Right atrium auricular region (tissue), 2 donors: ENCODE results near the gene MED12L. TPM values are rescaled to one million over a fixed set of nuclear protein-coding genes. Genes with fewer than 3 reads are reported as not detected.

Experiments
- DNase-seq: peaks from one replicate; pipeline ENCODE4 v3.0.0-alpha.2; 2019; ENCODE audit warnings: low spot score
- H3K27ac ChIP-seq, 2 donors: fragments of 200-600 bp; sonication (generic); 1 replicate in 1 of 2; 2 replicates in 1 of 2; pipeline ENCODE4 v1.5.1; 2016 to 2019
- H3K27me3 ChIP-seq, 2 donors: fragments of 200-600 bp; sonication (generic); one replicate each; pipeline versions ENCODE4 v1.5.1 to v1.6.0; 2017 to 2019
- H3K36me3 ChIP-seq: fragments of 200-600 bp; sonication (generic); one replicate; pipeline ENCODE4 v1.5.1; 2016
- H3K4me1 ChIP-seq, 2 donors: fragments of 200-600 bp; sonication (generic); one replicate each; pipeline versions ENCODE4 v1.5.1 to v1.6.0; 2017 to 2019
- H3K4me3 ChIP-seq, 2 donors: fragments of 200-600 bp; sonication (generic); 1 replicate in 1 of 2; 2 replicates in 1 of 2; pipeline ENCODE4 v1.5.1; 2017 to 2019; ENCODE audit warnings: mild to moderate bottlenecking in 1 of 2, moderate library complexity in 1 of 2
- H3K9me3 ChIP-seq, 2 donors: fragments of 200-600 bp; sonication (generic); one replicate each; pipeline ENCODE4 v1.5.1; 2019
- total RNA-seq, 2 donors: library from RNA; depleted of rRNA; stranded (reverse); fragments of >200 nt; gene quantifications; one replicate each; pipeline ENCODE4 v1.1.0, GENCODE V29; 2016
- TF ChIP-seq, protein P1 (sequence below), 2 donors: fragments of 200-600 bp; sonication (generic); IDR thresholded peaks; one replicate each; pipeline ENCODE4 v1.5.1; 2019; ENCODE audit warnings: antibody characterized with exemption in 2 of 2

Gene MED12L
- total RNA-seq, 2 donors from 2014 or later = 0.07 to 0.35 TPM

DNA sequence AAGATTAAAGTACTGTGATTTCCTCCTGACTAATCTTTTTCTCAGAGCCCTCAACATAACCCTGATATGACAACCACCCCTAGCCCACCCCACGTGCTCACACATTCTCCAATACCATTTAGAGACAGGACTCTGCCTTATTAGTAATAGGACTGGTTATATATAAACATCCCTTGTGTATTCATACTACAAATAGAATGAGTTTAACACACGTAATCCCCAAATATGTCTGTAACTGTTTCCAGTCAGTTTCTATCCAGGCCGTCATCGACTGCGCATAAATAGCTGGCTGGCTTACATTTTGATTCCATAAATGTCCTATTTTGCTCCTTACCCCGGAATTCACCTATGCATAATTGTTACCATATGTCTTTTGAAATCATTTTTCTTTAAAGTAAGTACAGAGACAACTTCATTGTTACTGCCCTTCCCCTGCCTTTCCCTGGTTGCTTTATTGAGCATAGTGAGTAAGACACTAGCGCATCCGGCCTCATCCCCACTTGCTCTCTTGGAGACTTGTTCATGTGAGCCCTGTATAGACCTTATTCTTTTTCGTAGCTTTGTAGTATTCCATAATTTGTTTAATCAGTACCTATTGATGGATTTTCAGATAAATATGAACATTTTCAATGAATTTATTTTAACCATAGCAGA is 196.3 kb downstream of the MED12L start:
- H3K4me3 ChIP-seq = no peak overlapping the region
- DNase-seq = no peak
- H3K27me3 ChIP-seq = no peaks in the 10 kb centered on the region
- peaks cover 0 to 5% of the 10 kb centered on the region in 2 donors for H3K4me1 ChIP-seq
- TF ChIP-seq, protein P1, sequence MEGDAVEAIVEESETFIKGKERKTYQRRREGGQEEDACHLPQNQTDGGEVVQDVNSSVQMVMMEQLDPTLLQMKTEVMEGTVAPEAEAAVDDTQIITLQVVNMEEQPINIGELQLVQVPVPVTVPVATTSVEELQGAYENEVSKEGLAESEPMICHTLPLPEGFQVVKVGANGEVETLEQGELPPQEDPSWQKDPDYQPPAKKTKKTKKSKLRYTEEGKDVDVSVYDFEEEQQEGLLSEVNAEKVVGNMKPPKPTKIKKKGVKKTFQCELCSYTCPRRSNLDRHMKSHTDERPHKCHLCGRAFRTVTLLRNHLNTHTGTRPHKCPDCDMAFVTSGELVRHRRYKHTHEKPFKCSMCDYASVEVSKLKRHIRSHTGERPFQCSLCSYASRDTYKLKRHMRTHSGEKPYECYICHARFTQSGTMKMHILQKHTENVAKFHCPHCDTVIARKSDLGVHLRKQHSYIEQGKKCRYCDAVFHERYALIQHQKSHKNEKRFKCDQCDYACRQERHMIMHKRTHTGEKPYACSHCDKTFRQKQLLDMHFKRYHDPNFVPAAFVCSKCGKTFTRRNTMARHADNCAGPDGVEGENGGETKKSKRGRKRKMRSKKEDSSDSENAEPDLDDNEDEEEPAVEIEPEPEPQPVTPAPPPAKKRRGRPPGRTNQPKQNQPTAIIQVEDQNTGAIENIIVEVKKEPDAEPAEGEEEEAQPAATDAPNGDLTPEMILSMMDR (IDR thresholded peaks at IDR 0.05) = no peak
- no peaks in the 10 kb centered on the region for H3K36me3 ChIP-seq
- no peaks in the 10 kb centered on the region for H3K9me3 ChIP-seq
- H3K27ac ChIP-seq = no peak overlapping the region

DNA sequence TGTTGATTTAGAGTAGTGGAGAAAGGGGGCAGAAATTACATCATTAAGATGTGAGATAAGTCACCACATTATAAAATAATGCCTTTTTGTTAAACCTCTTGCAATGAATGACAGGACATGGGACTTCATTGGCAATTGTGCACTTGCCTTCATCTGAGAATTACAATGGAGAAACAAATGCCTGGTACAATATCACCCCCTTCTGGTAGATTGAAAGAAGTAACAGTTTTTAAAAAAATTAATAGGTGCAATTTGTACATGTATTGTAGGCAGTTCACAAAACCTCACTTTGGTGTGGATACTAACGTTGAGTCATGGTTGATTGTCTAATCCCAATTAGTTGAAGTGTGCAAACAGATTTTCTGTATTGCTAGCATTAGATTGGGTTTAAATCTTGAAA is 197.5 kb downstream of the MED12L start:
- Histone ChIP-seq H3K4me1 (peaks cover 0 to 5% of the 10 kb centered on the region in 2 donors), H3K27ac (peak overlapping the region; percentile 0 to 7)
- TF ChIP-seq, protein P1 (IDR thresholded peaks at IDR 0.05) = peak; percentile 40 to 73

DNA sequence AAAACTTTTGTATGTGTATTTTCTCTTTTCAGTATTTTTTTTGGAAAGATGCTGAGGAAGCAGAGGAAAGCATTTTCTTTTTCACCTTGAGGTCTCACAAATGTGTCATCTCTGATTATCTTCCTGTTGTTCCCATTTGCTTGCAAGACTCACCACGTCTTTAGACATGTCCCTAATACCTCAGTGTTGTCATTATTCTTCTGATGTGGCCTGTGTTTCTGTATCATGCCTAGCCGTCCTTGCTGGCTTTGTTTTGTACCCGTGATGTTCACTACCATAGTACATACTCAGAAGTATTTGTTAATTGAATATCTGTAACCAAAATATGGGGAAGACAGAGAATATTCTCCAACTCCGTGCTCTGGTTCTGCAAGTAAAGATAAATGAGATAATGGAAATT is 197.9 kb downstream of the MED12L start:
- DNase-seq = no peak
- Histone ChIP-seq H3K36me3 (no peaks in the 10 kb centered on the region), H3K27me3 (no peaks in the 10 kb centered on the region), H3K27ac (peak overlapping the region; percentile 0 to 7), H3K9me3 (no peaks in the 10 kb centered on the region), H3K4me3 (no peak overlapping the region), H3K4me1 (peaks cover 0 to 5% of the 10 kb centered on the region in 2 donors)
- TF ChIP-seq, protein P1 (IDR thresholded peaks at IDR 0.05) = no peak

More for the DNA sequence above, 197.5 kb downstream of the MED12L start:
- no peaks in the 10 kb centered on the region for H3K27me3 ChIP-seq
- no peak overlapping the region for H3K4me3 ChIP-seq
- H3K9me3 ChIP-seq = no peaks in the 10 kb centered on the region
- DNase-seq = no peak
- no peaks in the 10 kb centered on the region for H3K36me3 ChIP-seq

DNA sequence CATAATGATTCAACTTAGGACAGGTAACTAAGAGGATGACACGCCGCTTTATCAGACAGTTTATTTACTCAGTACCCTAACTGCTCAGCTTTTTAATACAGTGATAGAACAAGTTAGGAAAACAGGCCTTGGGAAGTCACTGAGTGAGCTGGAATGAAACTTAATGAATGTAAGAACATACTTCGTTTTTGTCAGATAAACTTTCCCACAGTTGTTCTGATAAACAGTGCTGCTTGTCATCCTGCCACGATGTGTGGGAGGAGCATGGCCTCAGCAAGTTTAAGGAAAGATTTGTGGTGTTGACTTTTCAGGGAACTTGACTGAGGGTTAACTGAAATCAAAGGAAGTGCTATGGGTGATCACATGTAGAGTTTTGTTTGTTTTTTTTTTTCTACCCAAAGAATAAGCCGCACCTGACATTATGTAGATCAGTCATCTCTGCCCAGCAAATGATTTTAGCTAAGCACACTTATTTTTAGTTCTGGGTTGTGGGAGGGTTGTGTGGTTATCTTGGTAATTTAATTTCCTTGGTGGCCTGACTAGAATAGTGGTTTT is 198.5 kb downstream of the MED12L start:
- Histone ChIP-seq H3K27ac (peak overlapping the region in 1 of 2 donors; percentile 0), H3K36me3 (no peaks in the 10 kb centered on the region), H3K4me1 (peaks cover 0 to 5% of the 10 kb centered on the region in 2 donors), H3K27me3 (no peaks in the 10 kb centered on the region), H3K4me3 (no peak overlapping the region), H3K9me3 (no peaks in the 10 kb centered on the region)
- TF ChIP-seq, protein P1 (IDR thresholded peaks at IDR 0.05) = no peak
- DNase-seq = no peak

DNA sequence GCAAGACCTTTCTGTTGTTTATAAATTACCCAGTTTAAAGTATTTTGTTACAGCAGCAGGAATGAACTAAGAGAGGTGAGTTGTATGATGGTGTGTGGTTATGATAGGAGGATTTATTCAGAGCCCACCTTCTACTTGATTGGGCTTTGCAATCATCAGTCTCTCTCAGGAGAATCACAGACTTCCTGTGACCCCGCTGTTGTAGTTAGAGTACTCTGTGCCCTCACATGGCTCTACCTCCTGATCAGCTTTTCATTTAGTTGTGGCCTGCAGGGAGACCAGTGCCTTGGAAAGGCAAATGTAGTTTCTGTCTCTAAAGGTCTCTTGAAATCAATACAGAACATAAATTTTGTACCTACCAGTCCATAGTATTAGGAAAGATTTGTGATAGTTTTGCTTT is 200.5 kb downstream of the MED12L start:
- Histone ChIP-seq H3K27ac (no peak overlapping the region), H3K4me3 (no peak overlapping the region), H3K9me3 (no peaks in the 10 kb centered on the region), H3K27me3 (no peaks in the 10 kb centered on the region), H3K36me3 (no peaks in the 10 kb centered on the region), H3K4me1 (peaks cover 0 to 5% of the 10 kb centered on the region in 2 donors)
- no peak for DNase-seq
- TF ChIP-seq, protein P1 (IDR thresholded peaks at IDR 0.05) = no peak
